ENCODE measurements around the gene ARL8B.

ARL8B gene

DNA sequence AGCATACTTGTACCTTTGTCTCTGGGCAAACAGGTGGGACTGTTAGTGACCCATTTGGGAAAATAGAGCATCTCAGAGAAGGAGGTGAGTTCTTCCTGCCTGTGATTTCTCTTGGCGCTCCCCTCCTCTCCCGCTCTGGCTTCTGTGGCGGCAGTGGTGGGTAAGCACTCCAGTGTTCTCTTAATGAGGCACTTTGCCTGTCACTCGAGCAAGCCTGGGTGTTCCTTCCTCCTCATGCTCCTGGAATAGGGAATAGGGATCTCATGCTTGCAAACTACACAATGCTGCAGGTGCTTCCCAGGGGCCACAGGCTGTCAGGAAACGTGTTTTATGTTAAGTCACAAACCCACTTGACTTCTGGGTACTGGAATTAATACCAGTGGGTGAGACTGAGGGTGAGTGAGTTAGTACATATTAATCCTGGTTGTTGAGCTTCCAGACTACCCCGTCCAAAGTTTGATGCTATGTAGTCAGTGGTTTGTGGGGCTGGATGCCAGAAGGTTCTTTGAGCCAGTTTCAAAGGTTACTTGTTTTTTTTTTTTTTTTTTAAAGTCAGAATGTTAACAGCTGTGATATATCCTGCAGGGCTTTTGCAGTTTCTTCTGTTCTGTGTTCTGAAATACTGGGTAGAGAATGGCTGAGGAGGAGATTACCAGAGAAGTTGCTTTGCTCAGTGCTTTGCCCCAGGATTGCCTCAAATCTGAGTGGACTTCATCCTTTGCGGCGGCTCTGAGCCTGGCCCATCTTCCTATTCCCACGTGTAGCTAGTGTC lies 95.9 kb downstream of the ARL8B start:
- no peak for DNase-seq

DNA sequence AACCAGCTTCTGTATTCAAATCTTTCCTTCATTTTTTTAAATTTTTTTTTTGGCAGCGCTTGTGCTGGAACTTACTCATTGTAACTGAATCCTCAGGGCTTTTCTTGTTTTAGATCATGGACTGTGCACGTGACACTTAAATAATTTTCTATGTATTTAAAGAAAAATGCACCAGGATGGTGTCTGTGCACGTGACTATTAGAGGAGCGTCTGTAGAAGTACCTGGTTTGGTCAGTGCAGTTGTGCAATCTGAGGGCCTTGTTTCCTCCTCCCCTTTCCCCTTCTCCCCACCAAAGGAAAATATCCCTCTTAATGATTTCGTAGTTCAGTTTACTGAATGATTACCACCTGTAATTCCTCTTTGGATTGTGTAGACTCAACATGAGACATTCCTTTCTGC lies 96.7 kb downstream of the ARL8B start:
- DNase-seq = no peak

DNA sequence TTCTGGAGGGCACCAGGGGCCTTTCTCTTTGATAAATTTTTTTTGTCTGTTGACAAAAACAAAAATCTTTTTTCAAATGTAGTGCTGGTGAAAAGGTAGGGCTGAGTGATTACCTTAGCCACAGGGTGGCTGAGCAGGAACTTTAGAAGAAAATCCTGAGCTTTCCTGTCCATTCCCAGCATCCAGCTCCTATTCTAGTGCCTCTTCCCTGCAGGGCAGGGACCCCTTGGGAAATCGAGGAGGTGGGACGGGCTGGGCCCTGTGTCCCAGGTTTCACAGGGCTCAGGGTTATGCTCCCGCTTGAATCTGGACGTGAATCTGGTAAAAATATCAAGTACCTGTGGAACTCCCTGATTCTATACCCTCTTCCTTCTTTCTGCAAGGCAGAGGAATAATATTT lies 97.1 kb downstream of the ARL8B start:
- DNase-seq = no peak

DNA sequence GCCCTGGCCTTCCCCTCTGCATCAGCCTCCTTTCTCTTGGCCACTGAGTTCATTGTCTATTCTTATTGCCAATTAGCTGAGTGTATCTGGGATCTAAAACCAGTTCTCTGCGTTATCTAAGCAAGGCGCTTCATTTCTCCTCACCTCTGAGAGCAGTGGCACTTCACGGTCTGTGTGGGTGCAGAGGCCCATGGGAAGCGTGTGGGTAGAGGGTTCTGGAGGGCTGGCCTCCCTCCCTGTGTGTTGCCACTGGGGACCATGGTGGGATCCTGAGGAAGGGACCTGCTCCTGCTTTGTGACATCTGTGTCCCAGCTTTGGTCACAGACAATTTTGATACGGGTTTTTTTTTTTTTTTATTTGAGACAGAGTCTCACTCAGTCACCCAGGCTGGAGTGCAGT lies 98.1 kb downstream of the ARL8B start:
- DNase-seq = no peak

DNA sequence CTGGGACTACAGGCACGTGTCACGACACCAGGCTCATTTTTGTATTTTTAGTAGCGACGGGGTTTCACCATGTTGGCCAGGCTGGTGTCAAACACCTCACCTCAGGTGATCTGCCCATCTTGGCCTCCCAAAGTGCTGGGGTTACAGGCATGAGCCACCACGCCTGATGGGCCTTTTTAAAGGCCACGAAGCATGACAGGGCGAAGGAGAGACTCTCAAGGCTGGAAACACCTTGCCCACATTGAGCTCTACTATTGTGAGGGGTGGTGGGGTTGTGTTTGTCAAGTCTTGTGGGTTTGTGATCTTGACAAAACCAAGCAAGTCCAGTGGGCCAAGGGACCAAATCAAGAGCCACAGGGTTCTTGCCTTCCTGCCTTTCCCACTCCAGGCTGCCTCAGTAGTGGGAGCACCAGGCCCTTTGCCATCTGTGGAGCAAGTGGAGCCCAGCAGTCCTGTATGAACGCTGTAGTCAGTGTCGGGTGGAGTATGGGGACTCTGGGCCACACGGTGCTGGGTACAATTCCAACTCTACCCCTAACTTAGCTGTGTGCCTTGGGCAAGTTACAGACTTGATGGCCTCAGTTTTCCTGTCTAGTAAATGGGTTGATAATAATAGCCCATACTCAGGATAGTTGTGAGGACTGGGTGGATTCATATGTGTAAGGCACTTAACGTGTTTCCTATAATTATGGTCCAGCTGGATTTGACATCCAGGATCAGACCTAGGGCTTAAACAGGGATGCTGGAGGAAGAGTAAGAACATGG lies 98.8 kb downstream of the ARL8B start:
- no peak for DNase-seq

DNA sequence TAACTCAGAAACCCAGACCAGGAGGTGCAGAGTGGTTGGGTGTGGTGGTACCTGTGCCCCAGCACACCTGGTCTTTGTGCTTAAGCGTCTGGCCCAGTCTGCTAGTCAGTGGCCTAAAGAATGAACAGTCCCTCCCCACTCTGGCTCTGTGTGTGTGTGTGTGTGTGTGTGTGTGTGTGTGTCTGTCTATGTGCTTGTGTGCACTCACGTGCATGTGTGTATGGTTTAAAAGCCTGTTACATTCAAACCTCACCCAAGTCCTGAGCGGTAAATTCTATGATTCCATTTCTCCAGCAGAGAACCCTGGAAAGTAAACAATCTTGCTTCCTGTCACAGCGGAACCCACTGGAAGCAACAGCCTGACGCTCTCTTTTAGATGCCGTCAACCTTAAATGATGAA lies 99.6 kb downstream of the ARL8B start:
- DNase-seq = no peak

DNA sequence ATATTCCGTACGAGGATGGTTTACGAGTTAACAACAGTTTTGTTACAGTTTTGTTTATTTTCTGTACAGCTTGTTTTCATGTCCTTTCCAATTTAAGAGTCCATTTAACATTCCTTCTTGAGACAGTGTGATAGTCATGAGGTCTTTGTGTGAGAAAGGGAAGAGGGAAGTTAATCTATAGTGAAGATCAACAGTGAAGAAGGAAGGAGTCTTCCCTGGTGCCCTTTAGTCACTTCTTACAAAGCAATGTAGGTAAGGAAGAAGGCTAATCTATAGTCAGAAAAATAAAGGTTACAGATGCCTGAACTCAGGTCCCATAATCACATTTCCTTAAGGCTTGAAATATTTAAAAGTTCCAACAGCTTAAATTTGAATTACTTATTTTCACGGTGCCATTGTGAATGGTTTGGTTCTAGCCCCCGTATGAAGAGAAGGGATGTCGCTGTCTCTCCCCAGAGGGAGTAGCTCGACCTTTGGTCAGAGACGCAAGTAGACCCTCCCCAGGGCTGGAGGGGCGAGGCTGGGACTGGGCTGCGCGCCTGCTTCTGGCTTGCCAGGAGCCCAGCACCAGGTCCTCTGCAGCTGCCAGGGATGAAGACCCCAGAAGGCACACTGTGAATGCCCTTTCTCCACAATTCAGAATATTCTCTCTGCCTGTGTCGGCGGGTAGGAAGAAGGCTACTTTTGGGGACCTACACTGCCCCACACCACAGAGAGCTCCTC lies 100.4 kb downstream of the ARL8B start:
- DNase-seq = no peak

DNA sequence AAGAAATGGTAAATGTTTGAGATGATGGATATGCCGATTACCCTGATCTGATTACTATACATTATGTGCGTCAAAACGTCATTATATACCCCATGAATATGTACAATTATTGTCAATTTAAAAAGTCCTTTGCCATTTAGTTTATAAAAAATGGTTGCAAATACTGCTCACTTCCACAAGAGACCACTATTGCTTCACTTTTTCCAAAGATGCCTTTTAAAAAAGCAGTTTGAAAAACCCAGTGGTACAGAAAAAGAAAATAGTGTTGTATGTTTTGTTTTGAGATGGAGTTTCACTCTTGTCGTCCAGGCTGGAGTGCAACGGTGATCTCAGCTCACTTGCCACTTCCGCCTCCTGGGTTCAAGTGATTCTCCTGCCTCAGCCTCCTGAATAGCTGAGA lies 104.7 kb downstream of the ARL8B start:
- peak; percentile 62 to 80 for DNase-seq

DNA sequence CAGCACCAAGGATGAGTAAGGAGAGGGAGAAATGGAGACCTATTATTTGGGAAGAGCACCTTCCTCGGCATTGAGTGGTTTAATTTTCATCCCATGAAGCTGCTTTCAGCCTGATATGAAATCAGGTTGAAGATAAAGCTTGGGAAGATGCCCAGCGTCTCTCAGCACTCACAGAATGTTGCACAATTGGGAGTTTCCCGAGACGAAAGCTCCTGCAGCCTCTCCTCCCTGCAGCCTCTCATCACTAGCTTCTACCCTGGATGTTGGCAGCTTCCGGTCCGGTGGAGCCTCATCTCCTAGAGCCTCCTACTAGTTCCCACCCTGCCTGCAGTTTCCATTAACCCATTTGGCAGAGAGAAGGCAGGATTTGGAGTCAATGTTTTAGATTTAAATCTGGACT lies 105.7 kb downstream of the ARL8B start:
- DNase-seq = no peak

DNA sequence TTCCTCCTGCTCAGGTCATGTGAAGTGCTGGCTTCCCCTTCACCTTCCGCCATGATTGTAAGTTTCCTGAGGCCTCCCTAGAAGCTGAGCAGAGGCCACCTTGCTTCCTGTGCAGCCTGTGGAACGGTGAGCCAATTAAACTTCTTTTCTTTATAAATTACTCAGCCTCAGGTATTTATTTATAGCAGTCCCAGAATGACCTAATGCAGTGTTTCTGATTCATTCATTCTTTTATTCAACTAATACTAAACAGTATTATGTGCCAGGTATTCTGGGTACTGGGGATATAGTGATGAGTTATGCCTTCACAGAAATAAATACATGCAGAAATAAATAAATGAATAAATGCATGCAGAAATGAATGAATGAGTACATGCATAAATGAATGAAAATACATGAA lies 107.3 kb downstream of the ARL8B start:
- no peak for DNase-seq
